ENCODE measurements around the gene CFAP44.
"Not testable (repeated sequence)": the region's sequence is repeated elsewhere in the genome, so short reads cannot be mapped to it uniquely, and the experiment has no call there.

The CFAP44 gene, protein sequence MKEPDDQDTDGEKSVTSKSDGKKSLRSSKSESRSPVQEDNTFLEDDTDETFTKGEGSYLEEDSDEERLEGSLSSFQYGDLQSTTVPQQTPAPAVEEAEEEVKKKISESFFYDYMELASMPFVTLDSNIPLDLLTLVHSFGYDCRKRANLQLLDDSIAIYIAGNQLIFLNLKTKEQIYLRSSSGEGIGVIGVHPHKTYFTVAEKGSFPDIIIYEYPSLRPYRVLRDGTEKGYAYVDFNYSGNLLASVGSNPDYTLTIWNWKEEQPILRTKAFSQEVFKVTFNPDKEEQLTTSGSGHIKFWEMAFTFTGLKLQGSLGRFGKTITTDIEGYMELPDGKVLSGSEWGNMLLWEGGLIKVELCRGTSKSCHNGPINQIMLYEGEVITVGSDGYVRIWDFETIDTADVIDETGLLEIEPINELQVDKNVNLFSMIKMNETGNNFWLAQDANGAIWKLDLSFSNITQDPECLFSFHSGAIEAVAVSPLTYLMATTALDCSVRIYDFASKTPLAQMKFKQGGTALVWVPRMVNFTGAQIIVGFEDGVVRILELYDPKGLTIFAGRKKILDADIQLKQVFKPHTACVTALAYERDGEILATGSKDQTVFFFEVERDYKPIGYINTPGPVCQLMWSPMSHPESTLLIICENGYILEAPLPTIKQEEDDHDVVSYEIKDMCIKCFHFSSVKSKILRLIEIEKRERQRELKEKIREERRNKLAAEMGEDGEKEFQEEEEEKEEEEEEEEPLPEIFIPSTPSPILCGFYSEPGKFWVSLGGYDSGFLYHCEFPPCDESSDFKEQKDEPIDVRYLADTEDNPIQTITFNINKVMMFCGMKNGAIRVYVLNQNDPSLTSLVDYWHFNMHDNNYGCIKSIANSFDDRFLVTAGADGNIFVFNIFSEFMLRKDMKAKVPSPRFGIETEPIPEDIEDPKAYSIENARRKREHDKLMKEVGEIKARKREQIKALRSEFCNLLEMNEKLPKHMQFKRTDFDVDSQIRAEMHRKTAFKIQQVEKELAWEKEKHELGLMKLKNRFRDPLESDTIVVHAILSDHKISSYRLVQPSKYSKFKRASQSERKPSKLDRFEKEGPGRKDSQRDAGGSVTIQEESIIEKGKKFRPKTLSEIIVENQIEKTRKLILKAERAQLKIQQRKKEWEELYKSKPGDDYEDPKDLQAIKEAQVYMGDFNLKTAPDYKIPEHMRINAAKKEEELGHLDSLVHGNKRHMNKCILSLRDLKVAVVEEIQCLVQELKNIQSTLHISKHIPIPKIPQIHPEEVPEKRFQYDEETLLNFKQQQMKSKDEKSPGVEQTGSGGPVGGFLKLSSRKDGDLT (N-terminal part only)

DNA sequence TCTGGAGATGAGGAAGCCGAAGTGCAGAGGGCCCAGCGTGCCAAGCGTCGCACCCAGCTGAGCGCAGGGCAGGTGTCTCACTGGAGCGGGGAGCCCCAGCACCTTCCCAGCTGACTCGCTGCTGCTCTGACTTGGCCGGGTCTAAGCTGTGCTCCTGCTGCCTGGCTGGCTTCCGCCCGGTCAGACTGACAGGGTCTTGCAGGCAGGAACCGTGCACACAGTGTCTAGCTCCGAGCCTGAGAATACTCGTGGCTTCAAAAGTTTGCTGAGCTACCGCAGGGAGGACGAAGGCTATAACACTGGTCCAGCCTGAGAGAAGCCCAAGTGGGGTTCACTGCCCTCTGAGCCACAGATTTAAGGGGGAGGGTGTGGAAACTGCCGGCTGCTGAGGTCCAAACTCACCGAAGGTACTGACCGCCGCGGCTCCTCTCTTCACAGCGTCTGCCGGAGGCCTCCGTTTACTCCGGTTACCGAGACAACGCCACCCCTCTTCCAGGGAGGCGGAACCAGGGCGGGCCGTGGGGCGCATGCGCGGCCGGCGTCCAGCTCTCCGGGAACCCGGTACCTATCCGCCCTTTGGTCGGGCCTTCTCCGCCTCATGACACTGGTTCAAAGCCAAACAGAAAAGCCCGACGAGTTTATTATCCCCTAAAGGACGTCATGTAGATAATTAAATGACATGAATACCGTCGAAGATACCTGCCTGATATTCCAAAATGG lies at the start of gene CFAP44:
Gene CFAP44 (minus strand): TSS at position 443 of the 720 bp plus-strand sequence. CDS start 7,829 bp downstream, outside the sequence.
- no peak for DNase-seq

GRCh38 chr3:113485161-113485609 lies 43.9 kb upstream of the CFAP44 start:
- no peak for DNase-seq

DNA sequence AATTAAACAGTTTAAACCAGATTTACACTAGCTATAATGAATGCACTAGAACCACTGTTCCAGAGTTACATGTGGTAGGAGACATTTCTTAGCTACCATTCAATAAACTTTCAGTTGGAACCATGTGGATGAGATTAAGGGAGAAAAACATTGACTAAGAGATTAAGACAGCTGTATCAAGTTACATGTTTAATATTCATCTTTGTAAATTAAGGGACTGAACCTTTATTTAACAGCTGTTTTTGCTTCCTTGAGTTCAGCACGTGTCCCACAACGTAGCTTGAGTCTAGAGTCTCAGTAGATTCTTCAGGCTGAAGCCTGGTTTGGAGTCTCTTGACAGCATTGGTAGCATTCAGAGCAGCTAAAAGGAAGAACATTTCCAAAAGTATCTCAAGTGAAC lies 27.2 kb upstream of the CFAP44 start:
- no peak for DNase-seq

DNA sequence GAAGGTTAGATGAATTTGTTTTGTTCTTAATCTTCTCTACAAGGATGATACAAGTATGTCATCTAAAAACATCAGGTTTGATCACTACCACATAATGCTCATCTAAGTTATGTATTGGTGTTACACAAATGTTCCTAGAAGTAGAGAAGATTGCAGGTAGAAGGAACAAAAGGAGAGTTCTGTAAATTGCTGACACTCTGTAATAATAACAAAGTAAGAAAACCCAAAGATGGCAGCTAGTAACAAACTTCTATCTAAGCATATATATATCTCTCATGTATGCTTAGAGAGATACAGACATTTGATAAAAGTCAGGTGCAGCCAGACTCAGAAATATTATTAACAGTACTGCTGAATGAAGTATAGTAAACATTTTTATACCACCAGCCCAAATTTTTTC lies 20.2 kb upstream of the CFAP44 start:
- DNase-seq, result no peak

- DNase-seq, result not testable (repeated sequence)
Measured at GRCh38 chr3:113458554-113458953, 17.3 kb upstream of the CFAP44 start.

GRCh38 chr3:113455446-113455845 lies 14.2 kb upstream of the CFAP44 start:
- DNase-seq, result no peak

GRCh38 chr3:113454630-113455029 lies 13.3 kb upstream of the CFAP44 start:
- no peak for DNase-seq

GRCh38 chr3:113454057-113454456 lies 12.8 kb upstream of the CFAP44 start:
- DNase-seq, result no peak

DNA sequence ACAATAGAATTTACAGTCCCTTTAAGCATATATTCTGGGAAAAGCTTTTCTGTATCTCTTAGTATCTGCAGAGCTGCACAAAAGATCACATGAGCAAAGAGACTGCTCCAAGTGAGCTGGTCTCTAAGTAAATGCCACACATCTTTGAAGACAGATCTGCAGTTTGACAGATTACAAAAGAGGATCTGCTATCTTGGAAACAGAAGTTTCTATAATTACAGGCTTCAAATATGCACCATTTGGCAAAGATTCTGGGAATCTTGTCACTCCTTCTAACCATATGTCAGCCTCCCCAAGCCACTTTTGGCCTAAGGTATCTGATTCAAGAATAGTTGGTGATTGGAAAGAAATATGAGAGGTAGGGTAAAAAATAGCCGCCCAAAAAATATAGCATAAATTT lies 9.6 kb upstream of the CFAP44 start:
- no peak for DNase-seq

GRCh38 chr3:113439606-113440005 lies 1.7 kb downstream of the CFAP44 start:
- no peak for DNase-seq

DNA sequence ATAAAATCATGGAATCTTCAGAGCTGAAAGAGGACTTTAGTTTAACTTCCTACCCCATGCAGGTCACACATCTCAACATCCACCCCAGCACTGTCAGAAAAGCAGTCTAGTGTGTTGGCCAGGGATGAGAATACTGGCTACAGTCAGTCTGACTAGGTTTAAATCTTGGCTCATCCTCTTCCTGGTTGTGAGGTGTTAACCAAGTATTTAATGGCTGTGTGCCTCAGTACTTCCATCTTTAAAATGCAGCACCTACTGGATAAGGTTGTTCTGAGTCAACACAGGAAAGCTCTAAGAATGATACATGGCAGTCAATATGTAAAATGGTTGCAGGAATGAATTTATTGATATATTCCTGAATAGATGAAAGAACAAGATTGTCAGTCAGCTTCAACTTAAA lies 3.1 kb downstream of the CFAP44 start:
- no peak for DNase-seq

GRCh38 chr3:113437411-113437810 lies 3.9 kb downstream of the CFAP44 start:
- no peak for DNase-seq

DNA sequence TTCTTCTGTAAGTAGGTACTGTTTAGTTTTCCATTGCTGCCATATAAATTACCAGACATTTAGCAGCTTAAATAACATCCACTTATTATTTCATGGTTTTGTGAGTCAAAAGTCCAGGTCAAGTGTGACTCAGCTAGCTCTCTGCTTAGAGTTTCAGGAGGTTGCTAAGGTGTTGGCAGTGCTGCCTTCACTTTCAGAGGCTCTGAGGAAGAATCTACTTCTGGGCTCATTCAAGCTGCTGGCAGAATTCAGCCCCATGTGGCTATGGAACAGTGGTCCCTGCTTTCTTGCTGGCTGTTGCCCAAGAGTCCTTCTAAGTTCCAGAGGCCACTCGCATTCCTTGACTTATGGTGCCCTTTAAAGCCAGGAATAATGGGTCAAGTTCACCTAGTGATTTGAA lies 4.5 kb downstream of the CFAP44 start:
- DNase-seq, result no peak

- DNase-seq, result no peak
Measured at GRCh38 chr3:113431811-113432210, 9.5 kb downstream of the CFAP44 start.

DNA sequence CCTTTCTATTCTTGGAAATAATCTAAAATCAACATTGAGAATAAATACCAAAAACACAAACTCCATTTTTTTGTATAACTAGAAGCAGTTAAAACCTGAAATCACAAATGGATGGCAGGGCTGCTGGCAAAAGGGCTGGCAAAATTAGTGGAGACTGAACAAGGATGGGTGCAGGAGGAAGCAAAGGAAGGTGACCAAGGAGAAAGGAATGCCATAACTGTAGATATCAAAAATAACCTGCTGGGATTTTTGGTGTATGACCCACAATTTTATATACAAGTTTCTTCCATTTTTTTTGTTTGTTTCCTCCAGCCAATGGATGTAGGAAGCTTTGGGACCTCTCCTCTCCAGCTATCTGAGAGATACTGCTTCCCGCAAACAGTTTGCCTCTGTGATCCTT lies 12.7 kb downstream of the CFAP44 start:
- DNase-seq, result no peak

DNA sequence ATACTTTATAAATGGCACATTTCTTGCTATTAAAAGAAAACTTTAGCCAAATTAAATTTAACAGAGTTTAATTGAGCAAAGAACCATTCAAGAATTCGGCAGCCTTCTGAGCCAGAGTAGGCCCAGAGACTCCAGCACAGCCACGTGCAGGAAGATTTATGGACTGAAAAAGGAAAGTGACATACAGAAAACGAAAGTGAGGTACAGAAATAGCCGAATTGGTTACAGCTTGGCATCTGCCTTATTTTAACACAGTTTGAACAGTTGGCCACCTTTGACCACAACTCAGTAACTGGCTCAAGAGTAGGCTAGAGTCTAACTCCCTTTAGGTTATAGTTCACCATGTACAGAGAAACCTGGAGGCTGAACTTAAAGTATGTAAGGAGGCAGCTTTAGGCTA lies 17.6 kb downstream of the CFAP44 start:
- no peak for DNase-seq

DNA sequence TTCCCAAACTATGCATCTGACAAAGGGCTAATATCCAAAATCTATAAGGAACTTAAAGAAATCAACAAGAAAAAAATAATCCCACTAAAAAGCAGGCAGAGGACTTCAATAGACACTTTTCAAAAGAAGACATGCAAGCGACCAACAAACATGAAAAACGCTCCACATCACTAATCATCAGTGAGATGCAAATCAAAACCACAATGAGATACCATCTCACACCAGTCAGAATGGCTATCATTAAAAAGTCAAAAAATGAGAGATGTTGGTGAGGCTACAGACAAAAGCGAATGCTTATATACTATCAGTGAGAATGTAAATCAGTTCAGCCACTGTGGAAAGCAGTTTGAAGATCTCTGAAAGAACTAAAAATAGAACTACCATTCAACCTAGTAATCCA lies 20.2 kb downstream of the CFAP44 start:
- no peak for DNase-seq

GRCh38 chr3:113409676-113410075 lies 31.6 kb downstream of the CFAP44 start:
- DNase-seq, result no peak

GRCh38 chr3:113405180-113405579 lies 36.1 kb downstream of the CFAP44 start:
- no peak for DNase-seq

DNA sequence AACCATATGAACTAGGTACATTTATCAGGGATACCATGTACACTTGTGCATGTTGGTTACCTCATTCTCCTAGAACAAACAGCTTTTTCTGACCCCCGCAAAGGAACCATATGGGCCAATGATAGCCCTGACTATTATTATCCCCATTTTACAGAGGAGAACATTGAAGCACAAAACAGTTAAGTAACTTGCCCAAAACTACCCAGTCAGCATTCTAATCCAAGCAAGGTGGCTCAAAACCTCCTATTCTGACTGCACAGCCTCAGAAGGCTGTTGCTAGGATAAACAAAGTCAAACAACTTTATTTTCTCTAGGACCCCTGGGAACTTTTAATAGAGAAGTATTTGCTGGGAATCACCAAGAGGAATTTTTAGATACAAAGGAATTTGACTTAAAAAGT lies 36.7 kb downstream of the CFAP44 start:
- DNase-seq, result no peak
